Measurements from ENCODE around the gene NETO2. TPM values are rescaled to one million over a fixed set of nuclear protein-coding genes. Genes with fewer than 3 reads are reported as not detected.
A peak's percentile ranks its signal among the peaks of the same experiment; 100 is the strongest.

NETO2 gene
- total RNA-seq, 1 donor from 2014 or later = 2.0 TPM

GRCh38 chr16:47055136-47055885, 88.4 kb downstream of the NETO2 start:
- intact Hi-C loops (cut with DNase I) = no loop called here
- ATAC-seq (ENCODE audit: poor library complexity) (no peak), DNase-seq (no peak)

- ATAC-seq (ENCODE audit: poor library complexity) (no peak), DNase-seq (no peak)
- intact Hi-C loops (cut with DNase I) = no loop called here
Observed at GRCh38 chr16:47054306-47054705, 89.4 kb downstream of the NETO2 start.

GRCh38 chr16:47053895-47054294, 89.8 kb downstream of the NETO2 start:
- DNase-seq (no peak), ATAC-seq (ENCODE audit: poor library complexity) (no peak)
- intact Hi-C loops (cut with DNase I) = no loop called here

- intact Hi-C loops (cut with DNase I) = no loop called here
- DNase-seq (no peak), ATAC-seq (ENCODE audit: poor library complexity) (no peak)
Observed at GRCh38 chr16:47052666-47053640, 90.8 kb downstream of the NETO2 start.

GRCh38 chr16:47051031-47051430, 92.7 kb downstream of the NETO2 start:
- ATAC-seq (ENCODE audit: poor library complexity) (no peak), DNase-seq (no peak)
- intact Hi-C loops (cut with DNase I) = no loop called here

- DNase-seq = no peak
- no peak for ATAC-seq (ENCODE audit: poor library complexity)
- intact Hi-C loops (cut with DNase I) = loop anchor here (10.0 kb wide), 1 partner anchor 1115 kb away; no protein-coding TSS in a partner anchor
Observed at GRCh38 chr16:47049901-47050583, 93.7 kb downstream of the NETO2 start.

GRCh38 chr16:47047524-47048203, 96.1 kb downstream of the NETO2 start:
- DNase-seq (no peak), ATAC-seq (ENCODE audit: poor library complexity) (no peak)
- intact Hi-C loops (cut with DNase I) = loop anchor here (10.0 kb wide), 1 partner anchor 1117 kb away; no protein-coding TSS in a partner anchor

- ATAC-seq (ENCODE audit: poor library complexity) (no peak), DNase-seq (no peak)
- intact Hi-C loops (cut with DNase I) = loop anchor here (10.0 kb wide), 1 partner anchor 1118 kb away; no protein-coding TSS in a partner anchor
Observed at GRCh38 chr16:47046726-47047523, 96.8 kb downstream of the NETO2 start.

GRCh38 chr16:47045459-47045858, 98.3 kb downstream of the NETO2 start:
- no peak for DNase-seq
- no peak for ATAC-seq (ENCODE audit: poor library complexity)
- intact Hi-C loops (cut with DNase I) = loop anchor here (10.0 kb wide), 1 partner anchor 1119 kb away; no protein-coding TSS in a partner anchor

GRCh38 chr16:47045023-47045422, 98.7 kb downstream of the NETO2 start:
- ATAC-seq (ENCODE audit: poor library complexity) = no peak
- intact Hi-C loops (cut with DNase I) = loop anchor here (10.0 kb wide), 1 partner anchor 1120 kb away; no protein-coding TSS in a partner anchor

GRCh38 chr16:47043970-47044684, 99.6 kb downstream of the NETO2 start:
- intact Hi-C loops (cut with DNase I) = loop anchor here (10.0 kb wide), 1 partner anchor 1121 kb away; no protein-coding TSS in a partner anchor
- DNase-seq (peak; percentile 54), ATAC-seq (ENCODE audit: poor library complexity) (peak; percentile 92)

More at GRCh38 chr16:47045023-47045422, 98.7 kb downstream of the NETO2 start:
- DNase-seq = no peak

GRCh38 chr16:47043200-47043599, 100.5 kb downstream of the NETO2 start:
- DNase-seq (no peak), ATAC-seq (ENCODE audit: poor library complexity) (no peak)
- intact Hi-C loops (cut with DNase I) = loop anchor here (10.0 kb wide), 1 partner anchor 1122 kb away; no protein-coding TSS in a partner anchor

- peak; percentile 100 for ATAC-seq (ENCODE audit: poor library complexity)
- intact Hi-C loops (cut with DNase I) = no loop called here
- DNase-seq = peak; percentile 95
Observed at GRCh38 chr16:47037746-47038458, 105.8 kb downstream of the NETO2 start.

GRCh38 chr16:47037396-47037745, 106.4 kb downstream of the NETO2 start:
- DNase-seq (peak; percentile 69), ATAC-seq (ENCODE audit: poor library complexity) (peak; percentile 63)
- intact Hi-C loops (cut with DNase I) = no loop called here

- intact Hi-C loops (cut with DNase I) = no loop called here
- DNase-seq = no peak
- no peak for ATAC-seq (ENCODE audit: poor library complexity)
Observed at GRCh38 chr16:47036201-47036600, 107.5 kb downstream of the NETO2 start.

- DNase-seq (no peak), ATAC-seq (ENCODE audit: poor library complexity) (no peak)
- intact Hi-C loops (cut with DNase I) = no loop called here
Observed at GRCh38 chr16:47035436-47035835, 108.3 kb downstream of the NETO2 start.

Data from Right ventricle myocardium superior (tissue), 1 donor.